ENCODE results near the gene ZGLP1. TPM values are rescaled to one million over a fixed set of nuclear protein-coding genes. Genes with fewer than 3 reads are reported as not detected.

The ZGLP1 gene
- total and polyA plus RNA-seq, 2 of the 13 experiments (the other 11 are each of a cell fraction or from before 2014, with no cell fraction given), result 2.4 to 3.0 TPM

DNA sequence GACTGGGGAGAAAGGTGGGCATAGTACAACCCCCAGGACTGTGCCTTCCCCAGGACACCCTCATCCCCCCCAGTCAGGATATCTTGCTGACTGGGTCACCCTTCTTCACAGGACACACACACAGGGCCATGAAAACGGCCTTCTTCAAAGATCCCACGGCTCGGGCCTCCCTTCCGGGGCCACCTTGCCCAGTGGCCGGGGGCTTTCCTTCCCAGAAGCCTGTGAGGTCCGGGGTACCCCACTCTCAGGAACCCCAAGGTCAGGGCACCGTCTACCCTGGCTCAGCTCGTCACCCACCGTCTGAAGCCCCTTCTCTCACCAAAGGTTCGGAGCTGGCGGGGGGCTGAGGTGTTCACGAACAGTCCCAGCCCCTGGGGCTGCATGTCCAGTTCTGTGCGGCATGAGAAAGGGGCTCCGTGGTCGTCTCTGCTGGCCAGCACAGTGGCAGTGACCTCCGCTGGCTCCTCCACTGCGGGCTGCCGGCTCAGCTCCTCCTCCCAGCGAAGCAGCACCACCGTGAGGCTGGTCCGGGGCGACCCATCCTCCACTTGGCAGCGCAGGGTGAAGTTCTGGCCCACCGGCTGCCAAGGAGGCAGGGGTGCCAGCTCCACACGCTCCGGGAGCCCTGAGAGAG lies 25.9 kb upstream of the ZGLP1 start (continued):
- TF ChIP-seq PHF21A (CRISPR knock-in tag; IDR thresholded peaks at IDR 0.05) (no peak), THAP11 (CRISPR knock-in tag; IDR thresholded peaks at IDR 0.05) (peak; percentile 30; the same call in 1 of the 2 replicates), SATB2 (CRISPR knock-in tag; IDR thresholded peaks at IDR 0.05) (no peak), NONO (IDR thresholded peaks at IDR 0.05) (no peak), NONO (CRISPR knock-in tag; conservative IDR thresholded peaks at IDR 0.05) (peak; percentile 36; the same call in 1 of the 2 replicates), PHF8 (CRISPR knock-in tag; IDR thresholded peaks at IDR 0.05) (0 out of 2 replicates have a peak, but pooled peaks have one; percentile 13), TRIM22 (IDR thresholded peaks at IDR 0.05) (no peak), FOXA3 (CRISPR knock-in tag; IDR thresholded peaks at IDR 0.05) (0 out of 2 replicates have a peak, but pooled peaks have one; percentile 12), BRD4 (CRISPR knock-in tag; IDR thresholded peaks at IDR 0.05) (no peak), NRL (CRISPR knock-in tag; IDR thresholded peaks at IDR 0.05; ENCODE audit: borderline replicate concordance) (no peak), ZNF672 (CRISPR knock-in tag; IDR thresholded peaks at IDR 0.05) (0 out of 2 replicates have a peak, but pooled peaks have one; percentile 46), MTERF4 (CRISPR knock-in tag; IDR thresholded peaks at IDR 0.05) (no peak), ZNF777 (CRISPR knock-in tag; IDR thresholded peaks at IDR 0.05) (peak; percentile 23; the same call in 1 of the 2 replicates), RFX5 (IDR thresholded peaks at IDR 0.05; ENCODE audit: low read depth, low read length) (no peak), GATAD2A (CRISPR knock-in tag; IDR thresholded peaks at IDR 0.05) (no peak), ZSCAN22 (CRISPR knock-in tag; IDR thresholded peaks at IDR 0.05) (no peak)
- TF ChIP-seq, protein P1, sequence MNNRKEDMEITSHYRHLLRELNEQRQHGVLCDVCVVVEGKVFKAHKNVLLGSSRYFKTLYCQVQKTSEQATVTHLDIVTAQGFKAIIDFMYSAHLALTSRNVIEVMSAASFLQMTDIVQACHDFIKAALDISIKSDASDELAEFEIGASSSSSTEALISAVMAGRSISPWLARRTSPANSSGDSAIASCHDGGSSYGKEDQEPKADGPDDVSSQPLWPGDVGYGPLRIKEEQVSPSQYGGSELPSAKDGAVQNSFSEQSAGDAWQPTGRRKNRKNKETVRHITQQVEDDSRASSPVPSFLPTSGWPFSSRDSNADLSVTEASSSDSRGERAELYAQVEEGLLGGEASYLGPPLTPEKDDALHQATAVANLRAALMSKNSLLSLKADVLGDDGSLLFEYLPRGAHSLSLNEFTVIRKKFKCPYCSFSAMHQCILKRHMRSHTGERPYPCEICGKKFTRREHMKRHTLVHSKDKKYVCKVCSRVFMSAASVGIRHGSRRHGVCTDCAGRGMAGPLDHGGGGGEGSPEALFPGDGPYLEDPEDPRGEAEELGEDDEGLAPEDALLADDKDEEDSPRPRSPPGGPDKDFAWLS (CRISPR knock-in tag; IDR thresholded peaks at IDR 0.05; ENCODE audit: borderline replicate concordance), result no peak
- TF ChIP-seq, protein P2, sequence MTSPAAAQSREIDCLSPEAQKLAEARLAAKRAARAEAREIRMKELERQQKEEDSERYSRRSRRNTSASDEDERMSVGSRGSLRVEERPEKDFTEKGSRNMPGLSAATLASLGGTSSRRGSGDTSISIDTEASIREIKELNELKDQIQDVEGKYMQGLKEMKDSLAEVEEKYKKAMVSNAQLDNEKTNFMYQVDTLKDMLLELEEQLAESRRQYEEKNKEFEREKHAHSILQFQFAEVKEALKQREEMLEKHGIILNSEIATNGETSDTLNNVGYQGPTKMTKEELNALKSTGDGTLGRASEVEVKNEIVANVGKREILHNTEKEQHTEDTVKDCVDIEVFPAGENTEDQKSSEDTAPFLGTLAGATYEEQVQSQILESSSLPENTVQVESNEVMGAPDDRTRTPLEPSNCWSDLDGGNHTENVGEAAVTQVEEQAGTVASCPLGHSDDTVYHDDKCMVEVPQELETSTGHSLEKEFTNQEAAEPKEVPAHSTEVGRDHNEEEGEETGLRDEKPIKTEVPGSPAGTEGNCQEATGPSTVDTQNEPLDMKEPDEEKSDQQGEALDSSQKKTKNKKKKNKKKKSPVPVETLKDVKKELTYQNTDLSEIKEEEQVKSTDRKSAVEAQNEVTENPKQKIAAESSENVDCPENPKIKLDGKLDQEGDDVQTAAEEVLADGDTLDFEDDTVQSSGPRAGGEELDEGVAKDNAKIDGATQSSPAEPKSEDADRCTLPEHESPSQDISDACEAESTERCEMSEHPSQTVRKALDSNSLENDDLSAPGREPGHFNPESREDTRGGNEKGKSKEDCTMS (CRISPR knock-in tag; conservative IDR thresholded peaks at IDR 0.05), result no peak
- TF ChIP-seq, protein P3, sequence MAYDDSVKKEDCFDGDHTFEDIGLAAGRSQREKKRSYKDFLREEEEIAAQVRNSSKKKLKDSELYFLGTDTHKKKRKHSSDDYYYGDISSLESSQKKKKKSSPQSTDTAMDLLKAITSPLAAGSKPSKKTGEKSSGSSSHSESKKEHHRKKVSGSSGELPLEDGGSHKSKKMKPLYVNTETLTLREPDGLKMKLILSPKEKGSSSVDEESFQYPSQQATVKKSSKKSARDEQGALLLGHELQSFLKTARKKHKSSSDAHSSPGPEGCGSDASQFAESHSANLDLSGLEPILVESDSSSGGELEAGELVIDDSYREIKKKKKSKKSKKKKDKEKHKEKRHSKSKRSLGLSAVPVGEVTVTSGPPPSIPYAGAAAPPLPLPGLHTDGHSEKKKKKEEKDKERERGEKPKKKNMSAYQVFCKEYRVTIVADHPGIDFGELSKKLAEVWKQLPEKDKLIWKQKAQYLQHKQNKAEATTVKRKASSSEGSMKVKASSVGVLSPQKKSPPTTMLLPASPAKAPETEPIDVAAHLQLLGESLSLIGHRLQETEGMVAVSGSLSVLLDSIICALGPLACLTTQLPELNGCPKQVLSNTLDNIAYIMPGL (CRISPR knock-in tag; IDR thresholded peaks at IDR 0.05; ENCODE audit: borderline replicate concordance in 1 of 2, low read depth in 1 of 2), result peak; percentile 35 to 67; a peak in 3 of 4 replicates
- TF ChIP-seq, protein P4, sequence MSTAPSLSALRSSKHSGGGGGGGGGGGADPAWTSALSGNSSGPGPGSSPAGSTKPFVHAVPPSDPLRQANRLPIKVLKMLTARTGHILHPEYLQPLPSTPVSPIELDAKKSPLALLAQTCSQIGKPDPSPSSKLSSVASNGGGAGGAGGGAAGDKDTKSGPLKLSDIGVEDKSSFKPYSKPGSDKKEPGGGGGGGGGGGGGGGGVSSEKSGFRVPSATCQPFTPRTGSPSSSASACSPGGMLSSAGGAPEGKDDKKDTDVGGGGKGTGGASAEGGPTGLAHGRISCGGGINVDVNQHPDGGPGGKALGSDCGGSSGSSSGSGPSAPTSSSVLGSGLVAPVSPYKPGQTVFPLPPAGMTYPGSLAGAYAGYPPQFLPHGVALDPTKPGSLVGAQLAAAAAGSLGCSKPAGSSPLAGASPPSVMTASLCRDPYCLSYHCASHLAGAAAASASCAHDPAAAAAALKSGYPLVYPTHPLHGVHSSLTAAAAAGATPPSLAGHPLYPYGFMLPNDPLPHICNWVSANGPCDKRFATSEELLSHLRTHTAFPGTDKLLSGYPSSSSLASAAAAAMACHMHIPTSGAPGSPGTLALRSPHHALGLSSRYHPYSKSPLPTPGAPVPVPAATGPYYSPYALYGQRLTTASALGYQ (CRISPR knock-in tag; IDR thresholded peaks at IDR 0.05), result no peak

Data from HepG2 (cell line).